OCI-LY3 (cell line): ENCODE data around the gene ANKRD44.

Source experiments
- CTCF ChIP-seq: fragments of 200-600, 300-600 bp; sonication (generic); IDR thresholded peaks from 2 replicates; pipeline ENCODE4 v1.5.1; 2014; ENCODE audit warnings: antibody characterized with exemption, low read length, low read depth
- EZH2phosphoT487 ChIP-seq: fragments of 200-600 bp; shearing (Covaris generic); IDR thresholded peaks from 2 replicates; pipeline ENCODE4 v1.6.1; 2018; ENCODE audit warnings: antibody characterized with exemption, mixed run types, low read depth

DNA sequence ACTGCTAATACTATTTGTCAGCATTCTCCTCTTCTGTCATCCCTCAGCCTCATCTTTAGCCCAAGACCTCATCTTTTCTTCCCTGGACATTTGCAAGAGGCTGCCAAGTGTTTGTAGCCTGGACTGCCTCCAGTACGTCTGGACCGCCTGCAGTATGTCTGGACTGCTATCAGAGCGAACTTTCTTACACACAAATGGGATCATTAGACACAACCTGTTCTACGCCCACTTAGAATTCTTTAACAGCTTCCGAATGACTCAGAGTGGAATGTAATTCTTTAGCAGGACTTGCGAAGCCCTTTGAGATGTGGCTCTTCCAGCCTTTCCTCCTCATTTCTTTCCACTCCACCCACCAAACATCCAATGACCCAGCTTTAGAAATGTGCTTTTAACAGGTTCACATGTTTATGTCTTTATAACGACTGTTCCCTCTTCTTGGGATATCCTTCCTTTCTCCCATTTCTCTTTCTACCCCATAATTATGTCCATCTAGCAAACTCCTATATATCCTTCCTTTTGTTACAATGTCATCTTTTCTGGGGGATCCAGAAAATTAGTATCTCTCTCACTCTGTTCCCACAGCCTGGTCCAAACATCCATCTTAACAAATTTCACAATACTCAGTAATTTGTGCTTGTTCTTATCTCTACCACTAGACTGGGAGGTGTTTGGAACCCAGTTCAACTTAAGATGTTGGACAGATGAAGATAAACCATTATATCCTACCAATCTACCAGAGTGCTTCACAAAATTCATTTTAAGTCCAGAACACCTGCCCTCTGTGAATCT is 212.8 kb downstream of the ANKRD44 start:
- TF ChIP-seq CTCF (no peak), EZH2phosphoT487 (no peak)
